HepG2 (cell line): ENCODE data around the gene LCORL. TPM values are rescaled to one million over a fixed set of nuclear protein-coding genes. Genes with fewer than 3 reads are reported as not detected.

Experiments used
- ATAC-seq: fragments of 200-7000 bp; cut with Tn5 transposase; 3 replicates; pipeline ENCODE4 v1.9.1; 2020; ENCODE audit warnings: mild to moderate bottlenecking, moderate library complexity
- BruUV-seq: library from RNA; stranded (reverse); fragments of 400-500 nt; replicated peaks from 2 replicates; lab custom pipeline; 2021; lab: Mats Ljungman, UMichigan
- CTCF ChIA-PET: fragments of 300-600 bp; formaldehyde crosslinking; extraction: SDS; loops from one replicate; lab custom pipeline; 2021; ENCODE audit warnings: low total read pairs, inconsistent platforms, low intra/inter-chr PET ratio; lab: Yijun Ruan, JAX
- POLR2A ChIA-PET: fragments of 350-600 bp; sonication (Branson Sonifier 250); formaldehyde crosslinking; loops from one replicate; lab custom pipeline; 2020; ENCODE audit warnings: antibody characterized with exemption, inconsistent platforms; lab: Yijun Ruan, JAX
- DNase-seq: peaks from one replicate; pipeline ENCODE4 v3.0.0-alpha.2; 2015; ENCODE audit warnings: low spot score
- FAIRE-seq: peaks from 3 replicates; lab custom pipeline; 2011; peaks lifted over from hg19 to GRCh38; lab: Jason Lieb, UNC
- H2AFZ ChIP-seq: one replicate; pipeline ENCODE4 v1.6.1; 2011; ENCODE audit warnings: low read length, inconsistent platforms
- H3K27ac ChIP-seq: fragments of 300-600 bp; 3 replicates; pipeline ENCODE4 v1.8.0; 2011; ENCODE audit warnings: mixed run types, mild to moderate bottlenecking, mixed read lengths, low read length, inconsistent platforms; ENCODE audit not compliant: insufficient read depth; ENCODE audit errors: extremely low read length
- H3K27me3 ChIP-seq, 2 experiments: fragments of 200-600 bp in 1 of 2; 2 replicates in 1 of 2; 3 replicates in 1 of 2; pipeline versions ENCODE4 v1.6.0 to v1.8.0; 2011; ENCODE audit warnings: low read length in 2 of 2, mild to moderate bottlenecking in 2 of 2, moderate library complexity in 2 of 2, inconsistent platforms in 1 of 2; ENCODE audit not compliant: insufficient read depth in 2 of 2, control insufficient read depth in 1 of 2
- H3K36me3 ChIP-seq, 2 experiments: fragments of 200-600 bp in 1 of 2; replicated peaks in 1 of 2; 2 replicates in 1 of 2; 3 replicates in 1 of 2; pipeline versions ENCODE4 v1.5.1 to v1.8.0; 2011; ENCODE audit warnings: low read length in 2 of 2, inconsistent platforms in 1 of 2; ENCODE audit not compliant: insufficient read depth in 2 of 2, control insufficient read depth in 1 of 2
- H3K4me1 ChIP-seq: 2 replicates; pipeline ENCODE4 v1.5.1; 2012; ENCODE audit warnings: low read length, inconsistent platforms; ENCODE audit not compliant: insufficient read depth
- H3K4me2 ChIP-seq: 2 replicates; pipeline ENCODE4 v1.6.0; 2011; ENCODE audit warnings: low read depth, low read length, inconsistent platforms
- H3K4me3 ChIP-seq, 3 experiments: fragments of 200-600 bp in 1 of 3; sonication (generic), shearing (Covaris generic) in 1 of 3; replicated peaks in 1 of 3; 2 replicates each; pipeline ENCODE4 v1.5.1; 2011 to 2016; ENCODE audit warnings: low read length in 3 of 3, inconsistent platforms in 2 of 3, low read depth in 2 of 3, mild to moderate bottlenecking in 2 of 3, control low read depth in 1 of 3, mixed read lengths in 1 of 3; ENCODE audit not compliant: insufficient read depth in 1 of 3
- H3K79me2 ChIP-seq: one replicate; pipeline ENCODE4 v1.6.1; 2011; ENCODE audit warnings: low read length, inconsistent platforms; ENCODE audit not compliant: insufficient read depth
- H3K9ac ChIP-seq: 2 replicates; pipeline ENCODE4 v1.6.0; 2011; ENCODE audit warnings: mild to moderate bottlenecking, low read depth, low read length, inconsistent platforms; ENCODE audit not compliant: insufficient read depth
- H3K9me3 ChIP-seq: 2 replicates; pipeline ENCODE4 v1.5.1; 2012; ENCODE audit warnings: mild to moderate bottlenecking, low read length
- H4K20me1 ChIP-seq: 2 replicates; pipeline ENCODE4 v1.6.0; 2011; ENCODE audit warnings: inconsistent platforms, mild to moderate bottlenecking, low read length, moderate library complexity; ENCODE audit not compliant: insufficient read depth
- ARID2 ChIP-seq: sonication (generic); formaldehyde crosslinking; IDR thresholded peaks from 2 replicates; pipeline ENCODE4 v1.8.1; 2022; ENCODE audit warnings: mild to moderate bottlenecking, missing genetic modification reagents, borderline replicate concordance
- CEBPB ChIP-seq: IDR thresholded peaks from 2 replicates; pipeline ENCODE4 v1.6.1; 2011; ENCODE audit warnings: low read depth, low read length, improper control_type of control experiment, borderline replicate concordance
- HNF4A ChIP-seq: sonication (generic); formaldehyde crosslinking; IDR thresholded peaks from 2 replicates; pipeline ENCODE4 v1.4.0; 2020; ENCODE audit warnings: missing genetic modification reagents
- MXD4 ChIP-seq: IDR thresholded peaks from 2 replicates; pipeline ENCODE4 v1.6.1; 2016; ENCODE audit warnings: mild to moderate bottlenecking, missing biosample characterization, missing genetic modification reagents
- ZBTB46 ChIP-seq: sonication (generic); formaldehyde crosslinking; IDR thresholded peaks from 2 replicates; pipeline ENCODE4 v1.4.0; 2020; ENCODE audit warnings: mild to moderate bottlenecking, missing genetic modification reagents, borderline replicate concordance
- ZNF850 ChIP-seq: sonication (generic); formaldehyde crosslinking; conservative IDR thresholded peaks from 2 replicates; pipeline ENCODE4 v1.9.0; 2021; ENCODE audit warnings: mild to moderate bottlenecking, missing genetic modification reagents
- WGBS: methylation state at CpG from one replicate; pipeline ENCODE4 v1.1.6; 2017; ENCODE audit warnings: low lambda C conversion rate; 5-methylcytosine and 5-hydroxymethylcytosine counted together
- in situ Hi-C: cut with HindIII; loops from 2 replicates; pipeline ENCODE4 v1.10.0; 2017; ENCODE audit warnings: low pct_unique_long_range_greater_than_20kb; ENCODE audit not compliant: extremely low pct_ligation_motif_present
- intact Hi-C: fragments of 100-400 bp; cut with micrococcal nuclease; formaldehyde crosslinking; loops from one replicate; pipeline ENCODE4 v1.10.0; 2022; ENCODE audit not compliant: unreplicated experiment
- polyA plus RNA-seq, 8 experiments: library from polyadenylated mRNA; depleted of rRNA in 3 of 8; stranded (reverse) in 7 of 8; unstranded in 1 of 8; fragments of >200 nt; fragmentation: Illumina TruSeq in 4 of 8; extraction: Trizol in 4 of 8; gene quantifications; 2 replicates each; pipeline versions ENCODE4 v1.2.1 to v1.2.3, GENCODE V29; 2011 to 2016; ENCODE audit warnings: low read depth in 4 of 8, missing spikeins in 1 of 8, mixed read lengths in 1 of 8; ENCODE audit not compliant: insufficient read depth in 1 of 8
- total RNA-seq, 5 experiments: library from RNA; depleted of rRNA; stranded (reverse); fragments of >200 nt; fragmentation: Illumina TruSeq; extraction: Trizol; gene quantifications; 2 replicates each; pipeline ENCODE4 v1.2.3, GENCODE V29; 2016; ENCODE audit warnings: low read depth in 1 of 5

LCORL gene
- total and polyA plus RNA-seq, 2 of the 13 experiments (the other 11 are each of a cell fraction or from before 2014, with no cell fraction given) = 5.3 to 14.5 TPM

- TF ChIP-seq ZBTB46 (CRISPR knock-in tag) = no peak
- no peak for TF ChIP-seq MXD4 (CRISPR knock-in tag)
- TF ChIP-seq ZNF850 (CRISPR knock-in tag) = no peak
- no peak for TF ChIP-seq HNF4A (CRISPR knock-in tag)
These were observed 12.5 kb upstream of the LCORL start (continued) for GRCh38 chr4:18034099-18034498.

DNA sequence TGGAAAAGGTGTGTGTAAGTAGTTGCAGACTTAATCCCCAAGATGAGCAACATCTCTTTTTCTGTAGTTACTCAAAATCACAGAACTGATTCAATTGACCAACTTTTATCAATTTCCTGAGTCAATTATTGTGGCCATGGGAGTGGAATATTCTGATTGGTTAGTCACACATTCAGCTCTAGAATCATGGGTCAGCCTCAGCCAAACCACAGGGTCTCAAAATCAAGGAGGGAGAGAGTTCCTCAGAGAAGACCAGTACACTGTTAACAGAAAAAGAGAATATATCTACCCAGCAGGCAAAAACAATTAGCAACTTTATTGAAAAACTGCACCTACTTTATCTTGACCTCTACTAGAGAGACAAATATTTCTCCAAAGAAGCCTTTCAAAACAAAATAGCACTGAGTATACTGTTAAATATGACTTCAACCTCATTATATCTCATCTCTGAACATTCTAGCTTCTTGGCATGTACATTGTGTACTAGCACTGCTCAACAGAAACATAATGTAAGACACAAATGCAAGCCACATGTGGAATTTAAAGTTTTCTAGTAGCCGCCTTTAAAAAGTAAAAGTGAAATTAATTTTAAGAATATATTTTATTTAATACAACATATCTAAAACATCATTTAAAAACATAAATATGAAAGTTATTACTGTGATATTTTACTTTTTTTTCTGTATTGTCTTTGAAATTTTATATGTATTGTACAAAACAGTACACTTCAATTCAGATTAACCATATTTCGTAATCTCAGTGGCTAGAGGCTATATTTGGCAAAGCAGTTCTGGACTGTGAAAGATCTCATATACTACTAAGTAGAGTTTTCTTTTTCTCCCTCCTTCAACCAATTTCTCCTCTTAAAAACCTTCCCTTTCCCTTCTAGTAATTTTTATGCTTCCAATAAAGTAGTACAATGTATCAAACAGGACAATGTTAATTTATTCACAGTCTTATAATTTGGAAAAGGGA, 11.8 kb upstream of the LCORL start:
- ChIA-PET POLR2A (no interaction called here), CTCF (no interaction called here)
- Histone ChIP-seq H2AFZ (no peak overlapping the region), H3K9me3 (no peaks in the 10 kb centered on the region), H3K4me3 (no peak overlapping the region), H4K20me1 (no peaks in the 10 kb centered on the region), H3K4me1 (no peaks in the 10 kb centered on the region), H3K4me2 (no peak overlapping the region), H3K9ac (no peak overlapping the region), H3K27ac (no peak overlapping the region), H3K27me3 (no peaks in the 10 kb centered on the region), H3K79me2 (no peaks in the 10 kb centered on the region)
- ATAC-seq = no peak
- DNase-seq = no peak
- in situ Hi-C loops = no loop called here
- no peak for FAIRE-seq
- no TSS peak for BruUV-seq
- WGBS = 63% methylated on average over 2 of the region's 2 CpGs
- TF ChIP-seq CEBPB (0 out of 2 replicates have a peak, but pooled peaks have one; percentile 30), ARID2 (CRISPR knock-in tag) (no peak)
- TF ChIP-seq, all 625 proteins: peak for 1
- intact Hi-C loops = no loop called here
- H3K36me3 ChIP-seq = no peaks in the 10 kb centered on the region
